OCI-LY3 (cell line): Measurements from ENCODE around the gene TEX50.

Experiments
- EZH2phosphoT487 ChIP-seq: fragments of 200-600 bp; shearing (Covaris generic); IDR thresholded peaks from 2 replicates; pipeline ENCODE4 v1.6.1; 2018; ENCODE audit warnings: antibody characterized with exemption, mixed run types, low read depth
- TF ChIP-seq, protein P1 (sequence below): fragments of 200-600, 300-600 bp; sonication (generic); IDR thresholded peaks from 2 replicates; pipeline ENCODE4 v1.5.1; 2014; ENCODE audit warnings: antibody characterized with exemption, low read length, low read depth

DNA sequence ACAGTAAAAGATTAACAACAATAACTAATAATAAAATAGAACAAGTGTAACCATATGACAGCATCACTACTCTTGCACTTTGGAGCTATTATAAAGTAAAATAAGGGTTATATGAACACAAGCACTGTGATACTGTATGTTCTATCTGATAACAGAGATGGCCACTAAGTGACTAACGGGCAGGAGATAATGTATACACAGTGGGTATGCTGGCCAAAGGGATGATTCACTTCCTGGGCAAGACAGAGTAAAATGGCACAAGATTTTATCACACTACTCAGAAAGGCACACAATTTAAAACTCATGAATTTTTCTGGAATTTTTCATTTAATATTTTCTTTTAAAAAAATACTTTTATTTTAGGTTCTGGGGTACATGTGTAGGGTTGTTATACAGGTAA lies 44.6 kb upstream of the TEX50 start:
- TF ChIP-seq, protein P1, sequence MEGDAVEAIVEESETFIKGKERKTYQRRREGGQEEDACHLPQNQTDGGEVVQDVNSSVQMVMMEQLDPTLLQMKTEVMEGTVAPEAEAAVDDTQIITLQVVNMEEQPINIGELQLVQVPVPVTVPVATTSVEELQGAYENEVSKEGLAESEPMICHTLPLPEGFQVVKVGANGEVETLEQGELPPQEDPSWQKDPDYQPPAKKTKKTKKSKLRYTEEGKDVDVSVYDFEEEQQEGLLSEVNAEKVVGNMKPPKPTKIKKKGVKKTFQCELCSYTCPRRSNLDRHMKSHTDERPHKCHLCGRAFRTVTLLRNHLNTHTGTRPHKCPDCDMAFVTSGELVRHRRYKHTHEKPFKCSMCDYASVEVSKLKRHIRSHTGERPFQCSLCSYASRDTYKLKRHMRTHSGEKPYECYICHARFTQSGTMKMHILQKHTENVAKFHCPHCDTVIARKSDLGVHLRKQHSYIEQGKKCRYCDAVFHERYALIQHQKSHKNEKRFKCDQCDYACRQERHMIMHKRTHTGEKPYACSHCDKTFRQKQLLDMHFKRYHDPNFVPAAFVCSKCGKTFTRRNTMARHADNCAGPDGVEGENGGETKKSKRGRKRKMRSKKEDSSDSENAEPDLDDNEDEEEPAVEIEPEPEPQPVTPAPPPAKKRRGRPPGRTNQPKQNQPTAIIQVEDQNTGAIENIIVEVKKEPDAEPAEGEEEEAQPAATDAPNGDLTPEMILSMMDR, result no peak
- TF ChIP-seq EZH2phosphoT487, result no peak
